ENCODE data around the gene ANTXRL. TPM values are rescaled to one million over a fixed set of nuclear protein-coding genes. Genes with fewer than 3 reads are reported as not detected.
"Not testable (repeated sequence)": the region's sequence is repeated elsewhere in the genome, so short reads cannot be mapped to it uniquely, and the experiment has no call there.

ANTXRL gene
- total RNA-seq, 2 donors from 2014 or later: not detected

DNA sequence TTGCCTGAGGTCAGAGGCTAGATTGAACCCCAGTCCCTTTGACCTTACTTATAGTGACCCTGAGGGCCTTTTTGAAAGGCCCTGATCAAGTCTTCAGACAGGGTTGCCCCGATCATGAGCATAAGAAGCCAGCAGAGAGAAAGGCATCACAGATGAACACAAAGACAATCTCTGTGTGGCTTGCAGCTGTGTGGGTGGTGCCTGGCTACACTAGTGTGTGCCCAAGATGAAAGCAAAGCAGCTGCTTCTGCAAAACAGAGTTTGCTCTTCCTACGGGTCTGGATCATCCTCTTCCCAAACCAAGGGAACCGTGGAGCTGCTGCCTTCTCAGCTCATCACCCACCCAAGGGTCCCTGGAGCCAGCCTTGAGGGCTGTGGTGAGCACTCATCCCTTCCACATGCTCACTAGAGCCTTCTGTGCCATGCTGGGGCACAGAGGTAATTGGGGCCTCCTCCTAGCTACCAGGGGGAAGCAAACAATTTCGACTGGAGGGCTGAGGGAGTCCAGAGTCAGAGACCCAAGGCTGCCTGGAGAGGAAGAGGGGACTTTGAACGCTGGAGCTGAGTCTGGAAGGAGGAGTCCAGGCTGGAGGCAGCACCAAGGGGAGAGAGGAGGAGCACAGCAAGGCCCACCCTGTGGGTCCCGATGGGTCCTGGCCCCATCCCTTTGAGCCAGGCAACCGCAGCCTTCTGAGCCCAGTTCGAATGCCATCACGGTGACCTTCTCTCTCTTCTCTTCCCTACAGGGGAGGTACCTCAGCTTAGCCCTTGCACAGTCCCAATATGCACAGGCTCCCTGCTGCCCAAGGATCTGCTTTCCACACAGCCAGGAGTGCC, 42.3 kb downstream of the ANTXRL start:
- Histone ChIP-seq H3K9me3 (no peaks in the 10 kb centered on the region), H3K4me1 (no peaks in the 10 kb centered on the region), H3K36me3 (no peaks in the 10 kb centered on the region), H3K27ac (no peak overlapping the region), H3K27me3 (no peaks in the 10 kb centered on the region), H3K9ac (ENCODE audit: low read depth in 2 of 2, low read length in 2 of 2) (no peak overlapping the region), H3K4me3 (no peak overlapping the region)
- TF ChIP-seq, protein P1, sequence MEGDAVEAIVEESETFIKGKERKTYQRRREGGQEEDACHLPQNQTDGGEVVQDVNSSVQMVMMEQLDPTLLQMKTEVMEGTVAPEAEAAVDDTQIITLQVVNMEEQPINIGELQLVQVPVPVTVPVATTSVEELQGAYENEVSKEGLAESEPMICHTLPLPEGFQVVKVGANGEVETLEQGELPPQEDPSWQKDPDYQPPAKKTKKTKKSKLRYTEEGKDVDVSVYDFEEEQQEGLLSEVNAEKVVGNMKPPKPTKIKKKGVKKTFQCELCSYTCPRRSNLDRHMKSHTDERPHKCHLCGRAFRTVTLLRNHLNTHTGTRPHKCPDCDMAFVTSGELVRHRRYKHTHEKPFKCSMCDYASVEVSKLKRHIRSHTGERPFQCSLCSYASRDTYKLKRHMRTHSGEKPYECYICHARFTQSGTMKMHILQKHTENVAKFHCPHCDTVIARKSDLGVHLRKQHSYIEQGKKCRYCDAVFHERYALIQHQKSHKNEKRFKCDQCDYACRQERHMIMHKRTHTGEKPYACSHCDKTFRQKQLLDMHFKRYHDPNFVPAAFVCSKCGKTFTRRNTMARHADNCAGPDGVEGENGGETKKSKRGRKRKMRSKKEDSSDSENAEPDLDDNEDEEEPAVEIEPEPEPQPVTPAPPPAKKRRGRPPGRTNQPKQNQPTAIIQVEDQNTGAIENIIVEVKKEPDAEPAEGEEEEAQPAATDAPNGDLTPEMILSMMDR (IDR thresholded peaks at IDR 0.05): no peak
- DNase-seq: no peak
- intact Hi-C loops (cut with DNase I): no loop called here

DNA sequence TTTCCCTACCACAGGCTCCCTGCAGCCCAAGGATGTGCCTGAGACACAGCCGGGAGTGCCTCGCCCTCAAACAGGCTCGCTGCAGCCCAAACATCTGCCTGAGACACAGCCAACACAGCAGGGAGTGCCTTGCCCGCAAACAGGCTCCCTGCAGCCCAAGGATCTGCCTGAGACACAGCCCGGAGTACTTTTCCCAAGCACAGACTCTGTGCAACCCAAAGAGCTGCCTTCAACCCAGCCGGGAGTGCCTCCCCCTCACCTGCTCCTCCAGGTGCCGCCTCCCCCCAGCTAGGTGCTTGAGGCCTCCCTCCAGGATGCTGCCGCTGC, 42.9 kb downstream of the ANTXRL start:
- H3K4me1 ChIP-seq: no peaks in the 10 kb centered on the region
- TF ChIP-seq, protein P1 (IDR thresholded peaks at IDR 0.05): no peak
- no peak for DNase-seq
- intact Hi-C loops (cut with DNase I): no loop called here
- H3K36me3 ChIP-seq: no peaks in the 10 kb centered on the region
- H3K9ac ChIP-seq (ENCODE audit: low read depth in 2 of 2, low read length in 2 of 2): no peak overlapping the region
- H3K27ac ChIP-seq: no peak overlapping the region
- H3K27me3 ChIP-seq: no peaks in the 10 kb centered on the region
- no peak overlapping the region for H3K4me3 ChIP-seq
- H3K9me3 ChIP-seq: no peaks in the 10 kb centered on the region

DNA sequence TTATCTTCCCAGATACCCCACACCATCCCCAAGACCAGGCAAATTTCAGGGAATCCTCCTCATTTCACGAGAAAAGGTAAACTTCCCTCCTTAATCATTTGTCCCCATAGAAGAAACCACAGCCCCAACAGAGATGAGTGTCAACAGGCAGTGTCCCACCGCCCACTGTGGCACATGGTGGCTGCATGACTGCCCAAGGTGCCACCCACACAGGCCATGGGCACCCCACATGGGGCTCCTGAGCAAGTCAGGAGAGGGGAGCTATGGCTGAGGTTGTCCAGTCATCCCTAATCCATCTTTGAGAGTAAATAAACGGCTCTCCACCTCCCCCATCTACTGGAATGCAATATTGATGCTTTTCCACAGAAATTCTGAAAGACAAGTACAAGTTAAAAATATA, 44.1 kb downstream of the ANTXRL start:
- Histone ChIP-seq H3K9me3 (no peaks in the 10 kb centered on the region), H3K27me3 (no peaks in the 10 kb centered on the region), H3K4me1 (no peaks in the 10 kb centered on the region), H3K36me3 (no peaks in the 10 kb centered on the region), H3K27ac (no peak overlapping the region), H3K4me3 (no peak overlapping the region), H3K9ac (ENCODE audit: low read depth in 2 of 2, low read length in 2 of 2) (no peak overlapping the region)
- TF ChIP-seq, protein P1 (IDR thresholded peaks at IDR 0.05): no peak
- no peak for DNase-seq
- intact Hi-C loops (cut with DNase I): no loop called here

DNA sequence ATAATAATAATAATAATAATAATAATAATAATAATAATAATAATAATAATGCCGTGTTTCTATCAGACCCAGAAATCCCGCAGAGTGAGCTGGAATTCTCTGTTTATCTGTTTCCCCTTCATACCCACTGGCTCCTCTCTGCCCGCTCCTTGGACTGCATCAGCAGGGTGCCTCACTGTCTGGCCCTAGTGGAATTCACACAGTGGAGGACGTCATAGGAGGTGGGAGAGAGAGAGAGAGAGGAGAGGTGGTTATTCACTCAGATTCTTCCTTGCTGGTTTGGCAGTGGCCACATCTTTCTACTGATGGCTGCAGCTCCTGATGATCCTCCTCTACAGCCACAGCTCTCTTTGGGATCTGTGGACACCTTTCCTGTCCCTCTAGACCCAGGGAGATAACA, 78.7 kb downstream of the ANTXRL start:
- intact Hi-C loops (cut with DNase I); H3K4me3 ChIP-seq; H3K4me1 ChIP-seq; H3K9me3 ChIP-seq; H3K27me3 ChIP-seq; DNase-seq; H3K27ac ChIP-seq; H3K36me3 ChIP-seq; H3K9ac ChIP-seq (ENCODE audit: low read depth in 2 of 2, low read length in 2 of 2): not testable (repeated sequence)

DNA sequence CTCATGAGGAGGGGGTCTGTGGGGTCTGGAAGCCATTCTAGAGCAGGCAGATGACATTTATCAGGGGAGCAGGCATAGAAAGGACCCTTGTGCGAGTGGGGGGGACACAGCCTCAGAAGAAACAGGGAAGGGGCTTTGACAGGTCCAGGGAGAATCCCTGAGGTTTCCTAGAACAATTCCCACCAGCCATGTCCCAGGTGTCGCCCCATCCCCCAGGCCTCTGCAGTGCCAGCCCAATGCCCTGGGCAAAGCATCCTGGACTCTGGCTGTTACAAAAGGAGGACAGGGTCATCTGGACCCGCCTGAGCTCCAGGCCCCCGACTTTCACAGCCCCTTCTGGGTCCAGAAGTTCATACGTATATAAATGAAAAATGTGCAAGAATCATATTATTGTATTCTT, 80.4 kb downstream of the ANTXRL start:
- H3K9ac ChIP-seq (ENCODE audit: low read depth in 2 of 2, low read length in 2 of 2); H3K4me1 ChIP-seq; DNase-seq; H3K4me3 ChIP-seq; H3K36me3 ChIP-seq; H3K27me3 ChIP-seq; intact Hi-C loops (cut with DNase I); H3K27ac ChIP-seq; H3K9me3 ChIP-seq: not testable (repeated sequence)

DNA sequence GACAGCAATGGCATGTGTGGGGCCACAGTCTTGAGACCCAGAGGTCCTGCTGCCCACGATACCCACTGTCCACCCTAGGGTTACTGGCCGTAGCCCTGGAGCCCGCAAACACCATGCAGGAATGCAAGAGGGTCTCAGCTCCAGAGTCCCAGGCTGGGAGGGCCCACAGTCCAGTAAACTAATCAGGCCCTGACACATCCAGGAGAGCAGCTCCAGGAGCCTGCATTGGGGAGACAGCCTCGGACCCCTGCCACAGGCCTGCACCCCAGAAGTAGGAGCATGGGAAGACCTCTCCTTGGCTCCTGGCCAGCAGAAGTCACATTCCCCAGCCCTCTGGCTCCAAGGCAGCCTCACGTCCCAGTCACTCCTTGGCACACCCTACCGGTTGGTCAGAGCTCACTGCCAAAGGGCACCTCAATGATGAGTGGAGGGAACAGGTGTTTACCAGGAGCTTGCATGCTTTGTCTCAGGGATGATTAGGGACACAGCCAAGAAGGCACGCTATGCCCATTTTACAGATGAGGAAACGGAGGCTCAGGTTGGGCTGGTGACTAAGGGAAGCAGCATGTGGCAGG, 81.0 kb downstream of the ANTXRL start:
- H3K4me3 ChIP-seq; H3K9ac ChIP-seq (ENCODE audit: low read depth in 2 of 2, low read length in 2 of 2); H3K4me1 ChIP-seq; H3K36me3 ChIP-seq; intact Hi-C loops (cut with DNase I); H3K27me3 ChIP-seq; H3K9me3 ChIP-seq; H3K27ac ChIP-seq: not testable (repeated sequence)
- peak; percentile 17 for DNase-seq

DNA sequence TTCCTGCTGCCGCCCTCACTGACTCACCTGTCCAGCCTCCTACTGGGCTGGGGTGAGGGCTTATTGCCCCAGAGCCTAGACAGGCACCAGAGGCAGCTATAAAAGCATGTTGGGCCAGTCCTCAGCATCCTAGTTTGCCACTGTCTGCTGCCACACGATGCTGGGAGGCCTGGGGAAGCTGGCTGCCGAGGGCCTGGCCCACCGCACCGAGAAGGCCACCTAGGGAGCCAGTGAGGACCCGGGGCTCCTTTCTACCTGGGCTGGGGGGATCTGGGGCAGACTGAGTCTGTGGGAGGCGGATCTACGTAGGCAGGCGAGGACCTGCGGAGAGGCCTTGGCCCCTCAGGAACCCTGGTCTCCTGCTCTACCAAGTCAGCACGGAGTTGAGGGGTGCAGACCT, 82.2 kb downstream of the ANTXRL start:
- H3K27ac ChIP-seq; intact Hi-C loops (cut with DNase I): not testable (repeated sequence)

DNA sequence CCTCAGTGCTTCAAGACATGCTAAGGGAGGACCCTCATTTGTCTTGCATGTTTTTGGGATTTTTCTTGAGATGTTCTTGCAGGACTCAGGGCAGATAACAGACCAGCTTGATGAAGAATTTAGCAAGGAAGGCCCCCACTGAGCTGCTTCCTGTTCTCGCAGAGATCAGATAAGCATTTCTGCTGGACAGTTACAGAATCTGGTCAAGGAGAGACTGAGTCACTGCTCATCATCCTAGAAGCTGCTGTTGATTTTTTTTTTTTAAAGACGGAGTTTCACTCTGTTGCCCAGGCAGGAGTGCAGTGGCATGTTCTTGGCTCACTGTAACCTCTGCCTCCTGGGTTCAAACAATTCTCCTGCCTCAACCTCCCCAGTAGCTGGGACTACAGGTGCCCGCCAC, 87.6 kb downstream of the ANTXRL start:
- H3K4me3 ChIP-seq; H3K36me3 ChIP-seq; DNase-seq; H3K27me3 ChIP-seq; H3K9ac ChIP-seq (ENCODE audit: low read depth in 2 of 2, low read length in 2 of 2); H3K4me1 ChIP-seq; H3K27ac ChIP-seq; H3K9me3 ChIP-seq; intact Hi-C loops (cut with DNase I): not testable (repeated sequence)

More for the DNA sequence above, 82.2 kb downstream of the ANTXRL start:
- H3K9me3 ChIP-seq; H3K4me1 ChIP-seq; H3K9ac ChIP-seq (ENCODE audit: low read depth in 2 of 2, low read length in 2 of 2); DNase-seq; H3K27me3 ChIP-seq; H3K36me3 ChIP-seq; H3K4me3 ChIP-seq: not testable (repeated sequence)

DNA sequence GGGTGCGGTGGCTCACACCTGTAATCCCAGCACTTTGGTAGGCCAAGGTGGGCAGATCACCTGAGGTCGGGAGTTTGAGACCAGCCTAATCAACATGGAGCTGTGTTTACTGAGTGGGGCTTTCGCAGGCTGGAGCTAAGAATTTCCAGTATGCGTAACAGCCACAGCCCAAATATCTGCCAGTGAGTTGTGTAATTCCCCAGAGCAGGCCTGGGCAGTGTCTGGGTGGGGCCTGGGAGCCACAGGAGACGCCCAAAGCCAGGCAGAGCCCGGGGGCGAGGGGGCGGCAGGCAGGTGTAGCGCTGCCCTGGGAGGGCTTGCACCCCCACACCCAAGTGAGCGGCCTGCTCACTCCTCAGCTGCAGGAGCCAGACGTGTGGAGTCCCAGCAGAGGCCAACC, 88.6 kb downstream of the ANTXRL start, which contains the start of gene ANXA8L1:
TSS of gene ANXA8L1 (plus strand) at position 371 of the 400 bp plus-strand sequence. CDS start 76 bp downstream, outside the sequence.
- H3K27me3 ChIP-seq; H3K4me1 ChIP-seq; H3K4me3 ChIP-seq; H3K9me3 ChIP-seq; intact Hi-C loops (cut with DNase I); H3K9ac ChIP-seq (ENCODE audit: low read depth in 2 of 2, low read length in 2 of 2); H3K27ac ChIP-seq; DNase-seq; H3K36me3 ChIP-seq: not testable (repeated sequence)

DNA sequence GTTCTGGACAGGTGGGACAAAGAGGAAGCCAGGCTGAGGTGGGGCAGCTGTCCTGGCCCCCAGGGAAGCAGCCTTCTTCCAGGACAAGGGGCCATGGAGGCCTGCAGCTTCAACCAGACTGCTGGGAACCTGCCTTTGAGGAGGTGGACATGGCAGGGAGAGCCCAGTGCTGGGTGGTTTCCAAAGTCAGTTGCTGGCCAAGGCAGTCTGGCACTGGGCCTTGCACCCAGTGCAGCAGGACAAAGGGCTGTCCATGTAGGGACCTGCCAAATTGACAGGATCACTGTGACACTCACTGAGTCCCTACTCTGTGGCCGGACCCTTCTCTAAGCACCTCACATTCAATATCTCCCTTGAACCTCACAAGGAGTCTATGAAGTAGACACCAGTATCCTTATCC, 90.2 kb downstream of the ANTXRL start:
- H3K27ac ChIP-seq; intact Hi-C loops (cut with DNase I); H3K4me3 ChIP-seq; H3K27me3 ChIP-seq; DNase-seq; H3K4me1 ChIP-seq; H3K9ac ChIP-seq (ENCODE audit: low read depth in 2 of 2, low read length in 2 of 2); H3K36me3 ChIP-seq; H3K9me3 ChIP-seq: not testable (repeated sequence)

DNA sequence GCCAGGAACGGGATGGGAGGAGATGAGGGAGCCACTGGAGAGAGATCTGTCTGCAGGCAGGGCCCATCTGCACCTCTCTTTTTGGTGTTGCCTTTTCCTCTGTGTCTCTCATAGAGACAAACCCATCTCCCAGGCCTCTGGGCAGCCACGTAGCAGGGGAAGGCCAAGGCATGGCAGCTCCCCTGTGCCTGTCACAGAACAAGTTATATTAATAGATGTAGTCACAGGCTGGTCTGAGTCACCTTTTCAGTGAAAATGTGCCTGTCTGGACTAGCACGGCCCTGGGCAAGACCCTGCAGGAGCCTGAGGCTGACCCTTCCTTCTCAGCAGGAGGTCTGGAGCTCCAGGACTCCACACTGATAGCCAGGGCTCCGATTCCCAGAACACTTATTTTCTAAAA, 90.9 kb downstream of the ANTXRL start:
- H3K27me3 ChIP-seq; H3K9ac ChIP-seq (ENCODE audit: low read depth in 2 of 2, low read length in 2 of 2); H3K9me3 ChIP-seq; intact Hi-C loops (cut with DNase I); DNase-seq; H3K4me1 ChIP-seq; H3K36me3 ChIP-seq; H3K4me3 ChIP-seq; H3K27ac ChIP-seq: not testable (repeated sequence)
